ENCODE results near the gene FAM241B. TPM values are rescaled to one million over a fixed set of nuclear protein-coding genes. Genes with fewer than 3 reads are reported as not detected.

The FAM241B gene
- polyA plus RNA-seq, 1 experiment, result 0.37 TPM

DNA sequence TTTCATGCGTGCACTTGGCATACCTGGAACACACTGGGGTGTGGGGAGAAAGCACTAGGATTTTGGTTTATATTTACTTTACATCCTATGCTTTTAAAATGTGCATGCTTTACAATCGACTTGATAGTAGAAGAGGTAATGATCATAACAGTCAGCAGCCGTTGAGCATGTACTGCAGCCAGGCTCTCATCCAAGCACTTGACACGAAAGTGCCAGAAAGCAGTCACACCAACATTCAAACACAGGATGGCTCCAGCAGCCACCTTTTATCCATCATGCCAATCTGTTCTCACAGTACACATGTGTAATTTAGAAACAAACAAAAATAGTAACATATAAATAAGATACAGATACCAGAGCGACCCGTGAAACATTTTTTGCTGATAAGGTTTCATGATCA lies 1.2 kb upstream of the FAM241B start:
- ChIA-PET POLR2A (no interaction called here), CTCF (interaction anchor here (0.9 to 1.7 kb wide), 6 partner anchors 9 to 114 kb away, joined by 3 to 5 read pairs (median 4); no protein-coding TSS in a partner anchor)
- TF ChIP-seq CTCF (IDR thresholded peaks at IDR 0.05; ENCODE audit: low read depth, low read length), result no peak
- Histone ChIP-seq H3K27ac (ENCODE audit: low read depth, low read length) (no peak overlapping the region), H3K27me3 (ENCODE audit: control insufficient read depth, insufficient read depth, low read length) (peaks cover 39% of the 10 kb centered on the region), H3K9me3 (ENCODE audit: control insufficient read depth, insufficient read depth, low read length) (no peaks in the 10 kb centered on the region; the same call in 1 of the 2 replicates), H3K4me3 (ENCODE audit: low read depth, low read length) (no peak overlapping the region)
- no peak for DNase-seq (ENCODE audit: low read depth, low spot score)

DNA sequence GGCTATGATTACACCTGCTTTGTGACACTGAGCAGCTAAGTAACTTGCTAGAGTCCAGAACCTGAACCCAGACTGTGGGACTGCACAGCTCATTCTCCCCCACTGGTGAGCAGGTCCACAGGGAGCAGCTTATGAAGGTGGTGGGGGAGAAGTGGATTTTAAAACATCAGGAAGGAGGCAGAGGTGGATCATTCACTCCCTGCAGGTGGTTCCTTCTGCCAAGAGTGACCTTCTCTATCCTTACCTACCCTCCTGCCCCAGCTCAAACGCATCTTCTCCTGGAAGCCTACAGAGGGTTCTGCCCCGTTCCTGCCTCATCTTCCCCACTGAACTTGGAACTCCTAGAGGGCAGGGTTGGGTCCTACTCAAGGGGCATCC lies 539 bp upstream of the FAM241B start:
- H3K27ac ChIP-seq (ENCODE audit: low read depth, low read length), result no peak overlapping the region
- peaks cover 40% of the 10 kb centered on the region for H3K27me3 ChIP-seq (ENCODE audit: control insufficient read depth, insufficient read depth, low read length)
- no peak for DNase-seq (ENCODE audit: low read depth, low spot score)
- CTCF ChIA-PET, result interaction anchor here (0.9 to 1.7 kb wide), 6 partner anchors 8 to 114 kb away, joined by 3 to 5 read pairs (median 4); no protein-coding TSS in a partner anchor
- POLR2A ChIA-PET, result no interaction called here
- no peak for TF ChIP-seq CTCF (IDR thresholded peaks at IDR 0.05; ENCODE audit: low read depth, low read length)
- H3K4me3 ChIP-seq (ENCODE audit: low read depth, low read length), result no peak overlapping the region
- H3K9me3 ChIP-seq (ENCODE audit: control insufficient read depth, insufficient read depth, low read length), result no peaks in the 10 kb centered on the region; the same call in 1 of the 2 replicates

GRCh38 chr10:69630651-69631400 lies 779 bp downstream of the FAM241B start:
- Histone ChIP-seq H3K9me3 (ENCODE audit: control insufficient read depth, insufficient read depth, low read length) (no peaks in the 10 kb centered on the region; the same call in 1 of the 2 replicates), H3K27ac (ENCODE audit: low read depth, low read length) (no peak overlapping the region), H3K4me3 (ENCODE audit: low read depth, low read length) (peak overlapping the region; percentile 10; the same call in 1 of the 2 replicates), H3K27me3 (ENCODE audit: control insufficient read depth, insufficient read depth, low read length) (peaks cover 46% of the 10 kb centered on the region)
- POLR2A ChIA-PET, result no interaction called here
- CTCF ChIA-PET, result interaction anchor here (1.4 kb wide), 1 partner anchor 12 kb away, joined by 4 read pairs; no protein-coding TSS in a partner anchor
- TF ChIP-seq CTCF (IDR thresholded peaks at IDR 0.05; ENCODE audit: low read depth, low read length), result no peak
- no peak for DNase-seq (ENCODE audit: low read depth, low spot score)

DNA sequence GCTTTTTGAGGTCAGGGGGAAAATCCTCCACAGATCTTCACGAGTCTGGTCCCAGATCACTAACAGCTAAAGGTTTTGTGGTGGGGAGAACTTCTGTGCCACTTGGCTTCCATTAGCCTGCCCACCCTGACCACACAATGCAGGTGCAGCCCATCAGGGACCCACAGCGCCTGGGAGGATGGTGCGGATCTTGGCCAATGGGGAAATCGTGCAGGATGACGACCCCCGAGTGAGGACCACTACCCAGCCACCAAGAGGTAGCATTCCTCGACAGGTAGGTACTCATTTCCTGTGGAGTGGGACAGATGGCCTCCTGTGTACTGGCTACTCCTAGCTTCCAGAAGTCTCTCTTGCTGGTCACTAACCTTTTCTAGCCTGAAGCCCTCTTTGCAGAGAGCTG lies 1.5 kb downstream of the FAM241B start:
- no peak for DNase-seq (ENCODE audit: low read depth, low spot score)
- Histone ChIP-seq H3K27ac (ENCODE audit: low read depth, low read length) (no peak overlapping the region), H3K27me3 (ENCODE audit: control insufficient read depth, insufficient read depth, low read length) (peaks cover 53% of the 10 kb centered on the region), H3K4me3 (ENCODE audit: low read depth, low read length) (no peak overlapping the region), H3K9me3 (ENCODE audit: control insufficient read depth, insufficient read depth, low read length) (no peaks in the 10 kb centered on the region; the same call in 1 of the 2 replicates)
- no peak for TF ChIP-seq CTCF (IDR thresholded peaks at IDR 0.05; ENCODE audit: low read depth, low read length)
- POLR2A ChIA-PET, result no interaction called here
- CTCF ChIA-PET, result interaction anchor here (0.9 to 1.4 kb wide), 2 partner anchors 9 to 11 kb away, joined by 4 to 6 read pairs; no protein-coding TSS in a partner anchor

DNA sequence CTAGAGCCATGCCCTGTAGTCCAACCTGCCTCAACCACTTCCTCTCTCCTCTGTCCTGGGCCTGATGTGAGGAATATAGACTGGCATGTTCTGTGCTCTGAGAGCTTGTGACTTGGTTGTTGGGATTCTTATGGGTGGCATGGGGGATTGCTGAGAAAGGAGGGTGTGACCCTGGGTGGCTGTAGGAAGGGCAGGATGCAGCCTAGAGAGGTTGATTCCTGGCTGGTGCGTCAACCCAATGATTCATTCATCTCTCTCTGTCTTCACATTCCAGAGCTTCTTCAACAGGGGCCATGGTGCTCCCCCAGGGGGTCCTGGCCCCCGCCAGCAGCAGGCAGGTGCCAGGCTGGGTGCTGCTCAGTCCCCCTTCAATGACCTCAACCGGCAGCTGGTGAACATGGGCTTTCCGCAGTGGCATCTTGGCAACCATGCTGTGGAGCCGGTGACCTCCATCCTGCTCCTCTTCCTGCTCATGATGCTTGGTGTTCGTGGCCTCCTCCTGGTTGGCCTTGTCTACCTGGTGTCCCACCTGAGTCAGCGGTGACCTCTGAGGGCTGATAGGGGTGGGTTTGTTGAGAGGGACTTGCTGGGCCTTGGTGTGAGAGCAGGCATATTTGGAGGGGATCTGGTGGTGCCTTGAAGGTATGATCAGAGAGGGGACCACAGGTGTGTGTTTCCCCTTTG lies 2.6 kb downstream of the FAM241B start:
- TF ChIP-seq CTCF (IDR thresholded peaks at IDR 0.05; ENCODE audit: low read depth, low read length), result no peak
- Histone ChIP-seq H3K27ac (ENCODE audit: low read depth, low read length) (no peak overlapping the region), H3K4me3 (ENCODE audit: low read depth, low read length) (no peak overlapping the region), H3K9me3 (ENCODE audit: control insufficient read depth, insufficient read depth, low read length) (no peaks in the 10 kb centered on the region; the same call in 1 of the 2 replicates), H3K27me3 (ENCODE audit: control insufficient read depth, insufficient read depth, low read length) (peaks cover 60% of the 10 kb centered on the region)
- POLR2A ChIA-PET, result no interaction called here
- CTCF ChIA-PET, result no interaction called here
- DNase-seq (ENCODE audit: low read depth, low spot score), result no peak
